H1 (cell line): ENCODE data around the gene SBNO1. TPM values are rescaled to one million over a fixed set of nuclear protein-coding genes. Genes with fewer than 3 reads are reported as not detected.

Experiments
- CTCF ChIA-PET: fragments of 300-600 bp; sonication (Branson Sonifier 250); formaldehyde crosslinking; loops from one replicate; lab custom pipeline; 2021; ENCODE audit not compliant: partially characterized antibody; lab: Charles Lee
- POLR2A ChIA-PET: fragments of 300-600 bp; sonication (Branson Sonifier 250); formaldehyde crosslinking; loops from one replicate; lab custom pipeline; 2021; ENCODE audit warnings: inconsistent platforms; ENCODE audit not compliant: partially characterized antibody; lab: Charles Lee
- DNase-seq, 2 experiments: peaks; one replicate each; pipeline versions ENCODE4 v3.0.0 to v3.0.0-alpha.2; 2010 to 2022; ENCODE audit warnings: low spot score in 2 of 2, low read depth in 1 of 2, mixed read lengths in 1 of 2
- FAIRE-seq: peaks from 2 replicates; lab custom pipeline; 2011; peaks lifted over from hg19 to GRCh38; lab: Jason Lieb, UNC
- H2AFZ ChIP-seq: 2 replicates; pipeline ENCODE4 v1.8.1; 2012; ENCODE audit warnings: low read length, inconsistent platforms
- H2AK5ac ChIP-seq: 2 replicates; pipeline ENCODE4 v1.6.1; 2013; ENCODE audit warnings: low read depth, low read length
- H2BK120ac ChIP-seq: replicated peaks from 2 replicates; pipeline ENCODE3; 2013; ENCODE audit warnings: low read depth, low read length, inconsistent platforms
- H2BK12ac ChIP-seq: 2 replicates; pipeline ENCODE4 v1.6.1; 2013; ENCODE audit warnings: low read depth, low read length
- H2BK15ac ChIP-seq: 2 replicates; pipeline ENCODE4 v1.6.1; 2013; ENCODE audit warnings: low read length
- H2BK20ac ChIP-seq: 2 replicates; pipeline ENCODE4 v1.6.1; 2013; ENCODE audit warnings: low read length
- H2BK5ac ChIP-seq: 2 replicates; pipeline ENCODE4 v1.6.1; 2013; ENCODE audit warnings: low read depth, low read length
- H3K14ac ChIP-seq: 2 replicates; pipeline ENCODE4 v1.6.1; 2013; ENCODE audit warnings: inconsistent platforms; ENCODE audit not compliant: insufficient read length
- H3K18ac ChIP-seq: 2 replicates; pipeline ENCODE4 v1.6.1; 2013; ENCODE audit warnings: low read length; ENCODE audit errors: extremely low read depth
- H3K23ac ChIP-seq: 2 replicates; pipeline ENCODE4 v1.6.1; 2013; ENCODE audit warnings: inconsistent platforms; ENCODE audit not compliant: insufficient read length
- H3K23me2 ChIP-seq: 2 replicates; pipeline ENCODE4 v1.6.1; 2013; ENCODE audit warnings: low read depth, low read length
- H3K27ac ChIP-seq: 2 replicates; pipeline ENCODE4 v1.6.1; 2011; ENCODE audit warnings: low read depth, low read length, inconsistent platforms
- H3K27me3 ChIP-seq, 4 experiments: replicated peaks in 1 of 4; 1 replicate in 1 of 4; 2 replicates in 3 of 4; pipeline versions ENCODE4 v1.6.1 to v1.8.1; 2011 to 2013; ENCODE audit warnings: low read length in 3 of 4, mild to moderate bottlenecking in 3 of 4, inconsistent platforms in 2 of 4, mixed read lengths in 2 of 4, moderate library complexity in 1 of 4; ENCODE audit not compliant: control insufficient read depth in 3 of 4, insufficient read depth in 3 of 4; ENCODE audit errors: extremely low read depth in 1 of 4
- H3K36me3 ChIP-seq, 4 experiments: 2 replicates each; pipeline versions ENCODE4 v1.6.1 to v1.8.1; 2011 to 2013; ENCODE audit warnings: mild to moderate bottlenecking in 4 of 4, low read length in 3 of 4, moderate library complexity in 2 of 4, control low read depth in 1 of 4, inconsistent platforms in 1 of 4; ENCODE audit not compliant: insufficient read depth in 4 of 4, control insufficient read depth in 2 of 4
- H3K4ac ChIP-seq: replicated peaks from 2 replicates; pipeline ENCODE3; 2013; ENCODE audit warnings: low read length, low read depth, mixed read lengths, inconsistent platforms; ENCODE audit not compliant: insufficient read length
- H3K4me1 ChIP-seq, 4 experiments: replicated peaks in 1 of 4; 1 replicate in 1 of 4; 2 replicates in 3 of 4; pipeline versions ENCODE4 v1.6.1 to v1.8.1; 2011 to 2013; ENCODE audit warnings: low read length in 3 of 4, inconsistent platforms in 2 of 4, mixed read lengths in 1 of 4; ENCODE audit not compliant: insufficient read depth in 4 of 4, control insufficient read depth in 3 of 4
- H3K4me2 ChIP-seq, 2 experiments: 2 replicates each; pipeline versions ENCODE4 v1.6.1 to v1.8.1; 2011 to 2013; ENCODE audit warnings: low read depth in 2 of 2, low read length in 2 of 2, control low read depth in 1 of 2, inconsistent platforms in 1 of 2, mild to moderate bottlenecking in 1 of 2; ENCODE audit not compliant: insufficient read depth in 1 of 2
- H3K4me3 ChIP-seq, 4 experiments: fragments of 200-600, 300-600 bp in 1 of 4; sonication (generic), shearing (Covaris generic), sonication (Bioruptor Twin) in 1 of 4; 2 replicates each; pipeline versions ENCODE4 v1.5.1 to v1.8.1; 2011 to 2016; ENCODE audit warnings: low read length in 4 of 4, low read depth in 3 of 4, control low read depth in 2 of 4, inconsistent platforms in 2 of 4, mild to moderate bottlenecking in 2 of 4, mixed read lengths in 1 of 4, moderate library complexity in 1 of 4; ENCODE audit not compliant: insufficient read depth in 2 of 4; ENCODE audit errors: extremely low read depth in 1 of 4
- H3K56ac ChIP-seq: replicated peaks from 2 replicates; pipeline ENCODE3; 2013; ENCODE audit warnings: low read depth, mild to moderate bottlenecking, mixed read lengths, low read length, inconsistent platforms; ENCODE audit not compliant: insufficient read length
- H3K79me1 ChIP-seq: 2 replicates; pipeline ENCODE4 v1.6.1; 2013; ENCODE audit warnings: low read depth, low read length, control low read depth
- H3K79me2 ChIP-seq, 2 experiments: 2 replicates each; pipeline versions ENCODE4 v1.6.1 to v1.8.1; 2012 to 2013; ENCODE audit warnings: low read length in 2 of 2, mild to moderate bottlenecking in 2 of 2, inconsistent platforms in 1 of 2; ENCODE audit not compliant: insufficient read depth in 2 of 2, control insufficient read depth in 1 of 2
- H3K9ac ChIP-seq, 4 experiments: replicated peaks in 1 of 4; 1 replicate in 1 of 4; 2 replicates in 3 of 4; pipeline versions ENCODE4 v1.6.1 to v1.8.1; 2011 to 2013; ENCODE audit warnings: low read depth in 3 of 4, low read length in 3 of 4, control low read depth in 2 of 4, mild to moderate bottlenecking in 2 of 4, moderate library complexity in 2 of 4, inconsistent platforms in 1 of 4; ENCODE audit errors: extremely low read depth in 1 of 4
- H3K9me3 ChIP-seq, 2 experiments: 2 replicates each; pipeline versions ENCODE4 v1.6.1 to v1.8.1; 2012 to 2013; ENCODE audit warnings: mild to moderate bottlenecking in 2 of 2, moderate library complexity in 2 of 2, control low read depth in 1 of 2, inconsistent platforms in 1 of 2, low read depth in 1 of 2, low read length in 1 of 2, mixed read lengths in 1 of 2; ENCODE audit not compliant: insufficient read depth in 2 of 2
- H4K20me1 ChIP-seq, 2 experiments: replicated peaks in 1 of 2; 2 replicates each; pipeline versions ENCODE3 to v1.8.1; 2011 to 2013; ENCODE audit warnings: inconsistent platforms in 2 of 2, low read length in 2 of 2, mild to moderate bottlenecking in 1 of 2; ENCODE audit not compliant: insufficient read depth in 2 of 2, control insufficient read depth in 1 of 2
- H4K5ac ChIP-seq: 2 replicates; pipeline ENCODE4 v1.6.1; 2013; ENCODE audit warnings: low read length, low read depth, mixed read lengths, inconsistent platforms; ENCODE audit not compliant: insufficient read length
- H4K8ac ChIP-seq: 2 replicates; pipeline ENCODE4 v1.8.0; 2013; ENCODE audit warnings: mild to moderate bottlenecking, moderate library complexity, low read length, inconsistent platforms; ENCODE audit not compliant: insufficient read depth; ENCODE audit errors: extremely low read depth
- H4K91ac ChIP-seq: replicated peaks from 2 replicates; pipeline ENCODE3; 2013; ENCODE audit warnings: low read length, mixed read lengths, inconsistent platforms; ENCODE audit not compliant: insufficient read length
- CTCF ChIP-seq, 3 experiments: IDR thresholded peaks; 1 replicate in 2 of 3; 2 replicates in 1 of 3; pipeline versions ENCODE4 v1.5.1 to v1.6.1; 2011; ENCODE audit warnings: low read length in 3 of 3, mild to moderate bottlenecking in 3 of 3, inconsistent platforms in 2 of 3, low read depth in 1 of 3, moderate library complexity in 1 of 3; ENCODE audit not compliant: insufficient read depth in 1 of 3; ENCODE audit errors: control extremely low read depth in 1 of 3
- KDM5A ChIP-seq: fragments of 200-600 bp; IDR thresholded peaks from 2 replicates; pipeline ENCODE4 v1.7.1; 2012; ENCODE audit warnings: mild to moderate bottlenecking, low read length, inconsistent platforms, mixed read lengths
- SP1 ChIP-seq: IDR thresholded peaks from 2 replicates; pipeline ENCODE4 v1.6.1; 2011; ENCODE audit warnings: low read depth, low read length
- YY1 ChIP-seq: IDR thresholded peaks from 2 replicates; pipeline ENCODE4 v1.6.1; 2011; ENCODE audit warnings: low read depth, mild to moderate bottlenecking, low read length
- WGBS, 2 experiments: shearing (Covaris generic) in 1 of 2; methylation state at CpG; one replicate each; pipeline versions ENCODE4 v1.1.6 to v1.1.7; 2013 to 2015; ENCODE audit warnings: low lambda C conversion rate in 2 of 2, mixed read lengths in 2 of 2, inconsistent platforms in 1 of 2, low coverage in 1 of 2, missing lambda C conversion rate in 1 of 2; ENCODE audit not compliant: insufficient replicate concordance in 2 of 2, insufficient coverage in 1 of 2, insufficient read length in 1 of 2; ENCODE audit errors: extremely low coverage in 1 of 2, missing lambda C conversion rate in 1 of 2; 5-methylcytosine and 5-hydroxymethylcytosine counted together
- polyA plus RNA-seq, 7 experiments: library from polyadenylated mRNA; depleted of rRNA in 3 of 7; stranded (reverse) in 5 of 7; unstranded in 2 of 7; fragments of >200 nt in 5 of 7; fragments of 200-250 nt in 2 of 7; gene quantifications; 1 replicate in 5 of 7; 2 replicates in 1 of 7; 4 replicates in 1 of 7; pipeline versions ENCODE4 v1.2.1 to v1.2.3, GENCODE V29; 2011 to 2013; ENCODE audit warnings: missing spikeins in 2 of 7, mixed read lengths in 2 of 7
- total RNA-seq: library from RNA; stranded (reverse); fragmentation: NEBNext Ultra II Directional; extraction: Animal tissue kit (Norgen Biotek cat#: 25700); gene quantifications from 2 replicates; pipeline ENCODE4 v1.2.1, GENCODE V29; 2021
- TF ChIP-seq, protein P1 (sequence below): IDR thresholded peaks from 2 replicates; pipeline ENCODE4 v1.6.1; 2012; ENCODE audit warnings: low read length, inconsistent platforms
- TF ChIP-seq, protein P2 (sequence below): IDR thresholded peaks from 2 replicates; pipeline ENCODE4 v1.6.1; 2012; ENCODE audit warnings: inconsistent platforms

Gene SBNO1
- total and polyA plus RNA-seq, 2 of the 8 experiments (the other 6 are each of a cell fraction or from before 2014, with no cell fraction given): 6.7 to 57.7 TPM

- H3K9ac ChIP-seq: no peak overlapping the region
- POLR2A ChIA-PET: no interaction called here
Measured at GRCh38 chr12:123245678-123246077, 119.0 kb downstream of the SBNO1 start.

More at GRCh38 chr12:123245678-123246077, 119.0 kb downstream of the SBNO1 start:
- H3K4me2 ChIP-seq: no peak overlapping the region
- no peak overlapping the region for H4K5ac ChIP-seq
- H2BK15ac ChIP-seq: no peak overlapping the region
- no peak overlapping the region for H2BK120ac ChIP-seq
- CTCF ChIA-PET: interaction anchor here (1.5 kb wide), 1 partner anchor 8 kb away, joined by 3 read pairs; no protein-coding TSS in a partner anchor
- H2AK5ac ChIP-seq: no peak overlapping the region
- peaks cover 0 to 15% of the 10 kb centered on the region in 2 experiments; a peak in 1 of 4 replicates for H3K79me2 ChIP-seq
- H4K91ac ChIP-seq: no peak overlapping the region
- H3K23me2 ChIP-seq: no peaks in the 10 kb centered on the region
- H3K27me3 ChIP-seq: no peaks in the 10 kb centered on the region
- H3K14ac ChIP-seq: no peak overlapping the region
- no peaks in the 10 kb centered on the region for H3K4me1 ChIP-seq
- 88% methylated on average over 3 of the region's 3 CpGs; no CpG with 5 or more reads in 1 of the 2 experiments for WGBS, 2 experiments
- no peak overlapping the region for H2AFZ ChIP-seq
- H2BK5ac ChIP-seq: no peak overlapping the region
- H2BK12ac ChIP-seq: no peak overlapping the region
- H3K18ac ChIP-seq: no peak overlapping the region
- no peaks in the 10 kb centered on the region for H4K20me1 ChIP-seq
- TF ChIP-seq, protein P1, sequence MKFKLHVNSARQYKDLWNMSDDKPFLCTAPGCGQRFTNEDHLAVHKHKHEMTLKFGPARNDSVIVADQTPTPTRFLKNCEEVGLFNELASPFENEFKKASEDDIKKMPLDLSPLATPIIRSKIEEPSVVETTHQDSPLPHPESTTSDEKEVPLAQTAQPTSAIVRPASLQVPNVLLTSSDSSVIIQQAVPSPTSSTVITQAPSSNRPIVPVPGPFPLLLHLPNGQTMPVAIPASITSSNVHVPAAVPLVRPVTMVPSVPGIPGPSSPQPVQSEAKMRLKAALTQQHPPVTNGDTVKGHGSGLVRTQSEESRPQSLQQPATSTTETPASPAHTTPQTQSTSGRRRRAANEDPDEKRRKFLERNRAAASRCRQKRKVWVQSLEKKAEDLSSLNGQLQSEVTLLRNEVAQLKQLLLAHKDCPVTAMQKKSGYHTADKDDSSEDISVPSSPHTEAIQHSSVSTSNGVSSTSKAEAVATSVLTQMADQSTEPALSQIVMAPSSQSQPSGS: no peak
- TF ChIP-seq KDM5A (no peak), YY1 (no peak), SP1 (no peak), CTCF (IDR thresholded peaks at IDR 0.05; ENCODE audit: control extremely low read depth in 1 of 3, insufficient read depth in 1 of 3, low read depth in 1 of 3, low read length in 3 of 3) (no peak)
- TF ChIP-seq, protein P2, sequence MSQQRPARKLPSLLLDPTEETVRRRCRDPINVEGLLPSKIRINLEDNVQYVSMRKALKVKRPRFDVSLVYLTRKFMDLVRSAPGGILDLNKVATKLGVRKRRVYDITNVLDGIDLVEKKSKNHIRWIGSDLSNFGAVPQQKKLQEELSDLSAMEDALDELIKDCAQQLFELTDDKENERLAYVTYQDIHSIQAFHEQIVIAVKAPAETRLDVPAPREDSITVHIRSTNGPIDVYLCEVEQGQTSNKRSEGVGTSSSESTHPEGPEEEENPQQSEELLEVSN: no peak
- TF ChIP-seq, all 59 proteins: peak for 0
- DNase-seq (no peak), FAIRE-seq (no peak)
- Histone ChIP-seq H3K23ac (no peak overlapping the region), H3K27ac (no peak overlapping the region), H3K9me3 (peaks cover 5 to 11% of the 10 kb centered on the region in 2 experiments), H3K36me3 (peaks cover 0 to 16% (median 5%) of the 10 kb centered on the region in 4 experiments; a peak in 4 of 8 replicates), H3K56ac (no peak overlapping the region), H3K4ac (no peak overlapping the region), H4K8ac (no peak overlapping the region), H2BK20ac (no peak overlapping the region), H3K4me3 (no peak overlapping the region), H3K79me1 (peaks cover 5% of the 10 kb centered on the region)
